OCI-LY7 (cell line): Measurements from ENCODE around the gene RPRD1A. TPM values are rescaled to one million over a fixed set of nuclear protein-coding genes. Genes with fewer than 3 reads are reported as not detected.

Source experiments
- BruUV-seq: library from RNA; stranded (reverse); fragments of 400-500 nt; replicated peaks from 2 replicates; lab custom pipeline; 2021; lab: Mats Ljungman, UMichigan
- CTCF ChIA-PET: fragments of 300-600 bp; sonication (Branson Sonifier 250); formaldehyde crosslinking; loops from one replicate; lab custom pipeline; 2022; ENCODE audit warnings: antibody characterized with exemption; ENCODE audit not compliant: unreplicated experiment; lab: Charles Lee
- POLR2A ChIA-PET: fragments of 300-600 bp; sonication (Branson Sonifier 250); formaldehyde crosslinking; loops from one replicate; lab custom pipeline; 2022; ENCODE audit warnings: antibody characterized with exemption; lab: Charles Lee
- DNase-seq: peaks from one replicate; pipeline ENCODE4 v3.0.0-alpha.2; 2015; ENCODE audit warnings: low spot score
- H2AFZ ChIP-seq: fragments of 200-600 bp; sonication (generic), shearing (Covaris generic); 2 replicates; pipeline ENCODE4 v1.6.1; 2014; ENCODE audit warnings: mild to moderate bottlenecking, antibody characterized with exemption, low read length, moderate library complexity
- H3K27ac ChIP-seq: fragments of 200-600 bp; sonication (generic); 2 replicates; pipeline ENCODE4 v1.5.1; 2014; ENCODE audit warnings: mixed run types, low read depth, mild to moderate bottlenecking, moderate library complexity, low read length, inconsistent platforms; ENCODE audit not compliant: poor library complexity, severe bottlenecking
- H3K36me3 ChIP-seq: fragments of 200-600 bp; sonication (generic); 2 replicates; pipeline ENCODE4 v1.6.1; 2014; ENCODE audit warnings: mild to moderate bottlenecking, antibody characterized with exemption, low read length, moderate library complexity, mixed read lengths; ENCODE audit not compliant: insufficient read depth
- H3K4me1 ChIP-seq: fragments of 200-600 bp; sonication (generic); 2 replicates; pipeline ENCODE4 v1.5.1; 2014; ENCODE audit warnings: mild to moderate bottlenecking, low read length; ENCODE audit not compliant: insufficient read depth, poor library complexity, severe bottlenecking
- H3K4me2 ChIP-seq: fragments of 200-600 bp; sonication (generic); 2 replicates; pipeline ENCODE4 v1.6.1; 2014; ENCODE audit warnings: mild to moderate bottlenecking, low read length
- H3K4me3 ChIP-seq: fragments of 200-600 bp; sonication (generic); 2 replicates; pipeline ENCODE4 v1.5.1; 2014; ENCODE audit warnings: mild to moderate bottlenecking, low read depth, low read length; ENCODE audit not compliant: poor library complexity, severe bottlenecking
- H3K79me2 ChIP-seq: fragments of 200-600 bp; sonication (generic); 2 replicates; pipeline ENCODE4 v1.6.1; 2016; ENCODE audit warnings: low read depth, mild to moderate bottlenecking, low read length, moderate library complexity, mixed read lengths; ENCODE audit not compliant: insufficient read depth
- H3K9me2 ChIP-seq: fragments of 200-600 bp; sonication (generic); 2 replicates; pipeline ENCODE4 v1.6.1; 2016; ENCODE audit warnings: mild to moderate bottlenecking, low read length, mixed read lengths; ENCODE audit not compliant: insufficient read depth
- H3K9me3 ChIP-seq: fragments of 200-600 bp; sonication (generic); 2 replicates; pipeline ENCODE4 v1.6.1; 2014; ENCODE audit warnings: mild to moderate bottlenecking, mixed run types, low read length, mixed read lengths
- H4K20me1 ChIP-seq: fragments of 200-600 bp; sonication (generic); 2 replicates; pipeline ENCODE4 v1.6.1; 2014; ENCODE audit warnings: mild to moderate bottlenecking, antibody characterized with exemption, low read length, moderate library complexity, mixed read lengths; ENCODE audit not compliant: insufficient read depth
- EZH2phosphoT487 ChIP-seq: fragments of 200-600 bp; sonication (generic); IDR thresholded peaks from 2 replicates; pipeline ENCODE4 v1.6.1; 2018; ENCODE audit warnings: low read depth, borderline replicate concordance, mild to moderate bottlenecking, mixed run types, antibody characterized with exemption, low read length, moderate library complexity, mixed read lengths
- intact Hi-C: fragments of 100-400 bp; cut with micrococcal nuclease; formaldehyde crosslinking; loops from one replicate; pipeline ENCODE4 v1.10.0; 2022; ENCODE audit not compliant: unreplicated experiment
- total RNA-seq, 2 experiments: library from RNA; depleted of rRNA in 1 of 2; stranded (reverse); fragments of >200 nt in 1 of 2; shearing (Covaris generic) in 1 of 2; gene quantifications; 2 replicates each; pipeline ENCODE4 v1.2.3, GENCODE V29; 2014 to 2022
- TF ChIP-seq, protein P1 (sequence below): fragments of 200-600 bp; sonication (generic); conservative IDR thresholded peaks from 2 replicates; pipeline ENCODE4 v1.5.1; 2014; ENCODE audit warnings: mild to moderate bottlenecking, antibody characterized with exemption, low read length, moderate library complexity, mixed read lengths

Gene RPRD1A
- total RNA-seq, 2 experiments from 2014 or later = 37.9 to 45.4 TPM

DNA sequence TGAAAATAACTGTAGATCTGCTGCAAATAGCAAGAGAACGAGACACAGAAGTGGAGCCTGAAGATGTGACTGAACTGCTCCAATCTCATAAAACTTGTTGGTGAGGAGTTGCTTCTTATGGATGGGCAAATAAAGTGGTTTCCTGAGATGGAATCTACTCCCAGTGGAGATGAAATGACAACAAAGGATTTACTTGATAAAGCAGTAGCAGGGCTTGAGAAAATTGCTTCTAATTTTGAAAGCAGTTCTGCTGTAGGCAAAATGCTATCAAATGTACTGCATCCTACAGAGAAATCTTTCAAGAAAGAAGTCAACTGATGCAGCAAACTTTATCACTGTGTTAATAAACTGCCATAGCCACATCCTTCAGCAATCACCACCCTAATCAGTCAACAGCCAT is 44.0 kb downstream of the RPRD1A start:
- no peak overlapping the region for H3K27ac ChIP-seq
- DNase-seq = no peak
- peaks cover 32% of the 10 kb centered on the region for H3K36me3 ChIP-seq
- no peak overlapping the region for H3K4me2 ChIP-seq
- no peak overlapping the region for H2AFZ ChIP-seq
- intact Hi-C loops = no loop called here
- TF ChIP-seq, protein P1, sequence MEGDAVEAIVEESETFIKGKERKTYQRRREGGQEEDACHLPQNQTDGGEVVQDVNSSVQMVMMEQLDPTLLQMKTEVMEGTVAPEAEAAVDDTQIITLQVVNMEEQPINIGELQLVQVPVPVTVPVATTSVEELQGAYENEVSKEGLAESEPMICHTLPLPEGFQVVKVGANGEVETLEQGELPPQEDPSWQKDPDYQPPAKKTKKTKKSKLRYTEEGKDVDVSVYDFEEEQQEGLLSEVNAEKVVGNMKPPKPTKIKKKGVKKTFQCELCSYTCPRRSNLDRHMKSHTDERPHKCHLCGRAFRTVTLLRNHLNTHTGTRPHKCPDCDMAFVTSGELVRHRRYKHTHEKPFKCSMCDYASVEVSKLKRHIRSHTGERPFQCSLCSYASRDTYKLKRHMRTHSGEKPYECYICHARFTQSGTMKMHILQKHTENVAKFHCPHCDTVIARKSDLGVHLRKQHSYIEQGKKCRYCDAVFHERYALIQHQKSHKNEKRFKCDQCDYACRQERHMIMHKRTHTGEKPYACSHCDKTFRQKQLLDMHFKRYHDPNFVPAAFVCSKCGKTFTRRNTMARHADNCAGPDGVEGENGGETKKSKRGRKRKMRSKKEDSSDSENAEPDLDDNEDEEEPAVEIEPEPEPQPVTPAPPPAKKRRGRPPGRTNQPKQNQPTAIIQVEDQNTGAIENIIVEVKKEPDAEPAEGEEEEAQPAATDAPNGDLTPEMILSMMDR = no peak
- no peak for TF ChIP-seq EZH2phosphoT487
- POLR2A ChIA-PET = no interaction called here
- CTCF ChIA-PET = no interaction called here
- H4K20me1 ChIP-seq = no peaks in the 10 kb centered on the region
- no peaks in the 10 kb centered on the region for H3K9me2 ChIP-seq
- no TSS peak for BruUV-seq
- H3K4me3 ChIP-seq = no peak overlapping the region
- H3K9me3 ChIP-seq = no peaks in the 10 kb centered on the region
- no peaks in the 10 kb centered on the region for H3K79me2 ChIP-seq
- no peaks in the 10 kb centered on the region for H3K4me1 ChIP-seq

DNA sequence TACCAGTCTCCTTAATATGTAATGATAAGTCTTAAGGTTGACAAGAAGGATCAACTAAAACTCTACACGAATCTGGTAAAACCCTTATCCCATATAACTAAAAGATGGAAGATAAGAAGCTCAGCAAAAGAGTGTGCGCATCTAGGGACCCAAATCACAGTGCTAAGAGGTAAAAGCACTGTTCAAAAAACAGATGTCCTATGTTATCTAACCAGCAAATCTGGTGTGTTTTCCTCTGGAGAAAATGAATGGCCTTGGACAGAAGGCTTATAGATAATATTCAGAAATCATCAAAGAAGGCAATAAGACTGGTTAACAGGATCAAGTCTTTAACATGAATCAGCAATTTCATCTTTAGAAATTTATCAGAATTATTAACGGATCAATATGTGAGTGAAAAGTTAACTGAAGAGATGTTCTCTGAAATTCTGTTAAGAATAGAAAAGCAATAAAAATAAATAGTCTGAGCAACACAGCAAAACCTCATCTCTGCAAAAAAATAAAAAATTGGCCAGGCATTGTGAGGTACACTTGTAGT is 47.1 kb downstream of the RPRD1A start:
- CTCF ChIA-PET = no interaction called here
- peaks cover 9% of the 10 kb centered on the region for H3K36me3 ChIP-seq
- BruUV-seq = no TSS peak
- no peaks in the 10 kb centered on the region for H3K9me3 ChIP-seq
- no peaks in the 10 kb centered on the region for H3K79me2 ChIP-seq
- H3K4me1 ChIP-seq = peaks cover 16% of the 10 kb centered on the region
- no peak for TF ChIP-seq EZH2phosphoT487
- TF ChIP-seq, protein P1 = no peak
- no peak overlapping the region for H3K4me2 ChIP-seq
- H2AFZ ChIP-seq = no peak overlapping the region
- no peak overlapping the region for H3K27ac ChIP-seq
- H3K4me3 ChIP-seq = no peak overlapping the region
- POLR2A ChIA-PET = interaction anchor here (0.6 kb wide), 1 partner anchor 12 kb away, joined by 6 read pairs; no protein-coding TSS in a partner anchor
- peaks cover 4% of the 10 kb centered on the region for H4K20me1 ChIP-seq
- intact Hi-C loops = no loop called here
- H3K9me2 ChIP-seq = no peaks in the 10 kb centered on the region
- DNase-seq = no peak

DNA sequence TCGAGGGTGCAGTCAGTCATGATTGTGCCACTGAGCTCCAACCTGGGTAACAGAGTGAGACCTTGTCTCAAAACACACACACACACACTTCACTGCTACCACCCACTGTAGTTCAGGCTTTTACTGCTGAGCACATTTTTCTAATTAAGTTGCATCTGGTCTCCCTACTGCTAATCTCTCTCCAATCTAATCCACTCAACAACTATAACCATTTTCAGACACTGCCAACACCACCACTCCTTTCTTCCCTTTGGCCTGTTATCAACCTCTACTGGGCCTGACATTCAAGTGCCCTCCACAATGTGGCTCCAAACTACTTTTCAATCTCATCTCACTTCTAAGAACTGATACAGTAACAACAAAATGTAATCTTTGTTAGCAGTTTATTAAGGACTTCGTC is 50.1 kb downstream of the RPRD1A start:
- Histone ChIP-seq H3K4me3 (no peak overlapping the region), H3K4me2 (no peak overlapping the region), H3K9me3 (no peaks in the 10 kb centered on the region), H3K9me2 (no peaks in the 10 kb centered on the region), H3K27ac (no peak overlapping the region), H3K4me1 (peaks cover 20% of the 10 kb centered on the region), H3K79me2 (no peaks in the 10 kb centered on the region), H3K36me3 (no peaks in the 10 kb centered on the region), H4K20me1 (peaks cover 4% of the 10 kb centered on the region), H2AFZ (no peak overlapping the region)
- no peak for DNase-seq
- no TSS peak for BruUV-seq
- TF ChIP-seq, protein P1 = no peak
- no peak for TF ChIP-seq EZH2phosphoT487
- intact Hi-C loops = loop anchor here (5.0 kb wide), 4 partner anchors 50 to 265 kb away; partner anchors contain the start of gene RPRD1A
- CTCF ChIA-PET = no interaction called here
- POLR2A ChIA-PET = interaction anchor here (1.0 kb wide), 1 partner anchor 11 kb away, joined by 3 read pairs; no protein-coding TSS in a partner anchor
